SW480 (cell line): ENCODE results near the gene TMEM106C.

Source experiments
- DNase-seq: peaks from one replicate; pipeline ENCODE4 v3.0.0-alpha.2; 2016; ENCODE audit warnings: low spot score

TMEM106C gene

DNA sequence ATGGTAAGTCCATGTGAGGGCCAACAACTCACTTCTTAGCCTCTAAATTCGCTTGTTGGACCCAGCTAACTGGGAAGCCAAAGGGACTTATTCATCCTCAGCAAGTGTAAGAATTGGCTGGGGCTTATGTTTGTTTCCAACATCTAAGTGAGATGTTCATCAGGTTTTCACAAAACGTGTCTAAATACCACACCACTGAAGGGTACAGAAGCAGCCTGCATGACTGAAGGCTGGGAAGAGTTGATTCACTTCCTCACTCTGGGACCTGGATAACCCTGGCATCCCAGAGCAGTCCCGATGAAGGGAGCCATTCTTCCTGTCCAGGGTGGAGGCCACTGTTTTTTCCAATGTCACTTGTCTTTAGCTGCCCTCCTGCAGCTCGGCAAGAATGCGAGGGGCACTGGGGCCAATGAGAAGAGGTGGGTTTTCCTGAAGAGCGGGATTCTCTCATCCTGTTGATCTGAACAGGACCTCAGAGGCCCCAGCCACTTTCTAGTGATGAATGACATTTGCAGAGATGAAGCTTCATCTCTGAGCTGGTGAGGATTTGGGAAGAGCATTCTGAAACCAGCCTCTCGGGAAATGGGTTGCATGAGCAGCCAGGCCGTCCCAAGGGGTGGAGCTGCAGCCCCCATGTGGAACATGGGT, 53.1 kb downstream of the TMEM106C start:
- no peak for DNase-seq

DNA sequence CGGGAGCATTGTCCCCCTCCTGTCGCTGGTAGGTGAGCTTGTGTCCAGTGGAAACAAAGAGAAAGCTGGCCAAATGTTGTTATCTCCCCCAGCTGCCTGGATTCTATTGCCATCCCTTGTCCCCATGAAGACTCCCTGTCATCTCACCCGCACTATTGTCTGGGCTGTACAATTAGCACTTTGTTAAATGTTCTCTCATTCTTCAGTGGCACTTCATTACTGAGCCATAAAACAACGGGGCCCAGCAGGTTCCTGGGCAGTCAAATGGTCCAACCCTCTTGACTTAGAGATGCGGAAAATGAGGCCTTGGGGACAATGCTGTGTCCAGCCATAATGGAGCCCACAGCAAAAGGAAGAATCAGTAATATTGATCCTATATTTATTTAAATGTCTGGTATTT, 54.1 kb downstream of the TMEM106C start:
- DNase-seq, result no peak

DNA sequence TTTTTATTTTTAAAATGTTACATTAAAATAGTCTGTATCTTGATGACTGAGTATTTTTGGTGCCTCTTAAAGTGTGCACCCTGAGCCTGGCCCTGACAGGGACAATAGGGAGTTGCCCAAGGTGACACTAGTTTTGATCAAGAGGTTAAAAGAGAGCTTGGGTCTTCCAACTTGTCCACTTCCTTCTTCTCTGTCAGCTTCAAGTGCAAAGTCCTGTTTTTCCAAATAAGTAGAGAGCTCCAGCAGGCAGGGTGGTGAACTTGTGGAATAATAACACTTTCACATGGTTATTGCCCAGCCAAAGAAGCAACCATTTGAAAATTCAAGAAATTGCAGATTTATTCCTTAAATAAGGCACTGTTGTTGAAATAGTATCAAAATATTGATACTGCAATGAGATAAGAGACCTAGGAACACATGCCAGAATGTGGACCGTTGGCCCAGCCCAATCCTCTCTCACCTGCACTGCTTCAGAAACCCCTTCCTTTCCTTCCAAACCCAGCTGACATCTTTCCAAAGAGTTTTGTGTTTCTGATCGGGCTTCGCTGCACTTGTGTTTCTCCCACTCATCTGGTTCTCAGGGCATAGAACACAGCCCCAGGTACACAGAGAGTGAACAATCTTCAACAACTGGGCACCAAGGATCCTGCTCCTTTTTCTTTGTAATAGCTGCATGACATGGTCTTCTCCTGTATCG, 54.7 kb downstream of the TMEM106C start:
- DNase-seq, result no peak
